ENCODE results near the gene DCAF6. TPM values are rescaled to one million over a fixed set of nuclear protein-coding genes. Genes with fewer than 3 reads are reported as not detected.

Gene DCAF6
- total and polyA plus RNA-seq, 7 donors: 33.6 to 102 (median 79.6) TPM

DNA sequence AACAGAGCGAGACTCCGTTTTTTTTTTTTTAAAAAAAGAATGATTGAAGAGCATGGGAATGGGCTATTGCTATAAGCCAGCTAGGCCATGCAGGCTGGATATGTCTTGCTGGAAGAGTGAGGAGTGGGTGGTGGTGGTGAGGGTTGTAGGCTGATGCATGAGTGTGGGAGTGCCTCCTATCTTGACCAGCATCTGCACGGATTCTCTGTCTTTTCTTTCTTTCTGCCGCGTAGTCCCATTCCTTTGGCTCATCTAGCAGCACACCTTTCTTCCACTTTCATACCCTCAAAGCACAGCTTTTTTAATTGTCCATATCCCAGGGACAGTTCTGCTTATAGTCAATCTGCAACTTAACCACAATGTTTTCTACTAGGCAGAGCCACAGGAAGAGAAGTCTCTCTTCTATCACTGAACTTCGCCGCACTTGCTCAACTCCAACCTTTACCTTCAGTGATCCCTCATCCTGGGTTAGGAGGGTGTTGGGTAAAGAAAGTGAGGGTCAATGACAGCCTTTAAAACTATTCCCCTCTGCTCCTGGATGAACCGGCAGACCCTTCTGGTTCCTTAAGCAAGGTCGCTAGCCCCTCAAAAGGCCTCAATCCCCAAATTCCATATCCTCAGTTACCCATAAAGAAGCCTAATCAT is 37.8 kb upstream of the DCAF6 start:
- Histone ChIP-seq H3K9me3 (no peaks in the 10 kb centered on the region), H3K4me1 (peaks cover 0 to 12% (median 0%) of the 10 kb centered on the region in 4 donors), H3K27ac (no peak overlapping the region), H3K27me3 (no peaks in the 10 kb centered on the region), H3K4me3 (no peak overlapping the region), H3K36me3 (no peaks in the 10 kb centered on the region)
- WGBS, 2 donors: 96 to 97% methylated on average over 9 of the region's 9 CpGs
- no peak for DNase-seq
- intact Hi-C loops (cut with DNase I): no loop called here
- TF ChIP-seq POLR2A (IDR thresholded peaks at IDR 0.05) (no peak), POLR2AphosphoS5 (IDR thresholded peaks at IDR 0.05) (no peak), EP300 (IDR thresholded peaks at IDR 0.05) (no peak)
- TF ChIP-seq, protein P1, sequence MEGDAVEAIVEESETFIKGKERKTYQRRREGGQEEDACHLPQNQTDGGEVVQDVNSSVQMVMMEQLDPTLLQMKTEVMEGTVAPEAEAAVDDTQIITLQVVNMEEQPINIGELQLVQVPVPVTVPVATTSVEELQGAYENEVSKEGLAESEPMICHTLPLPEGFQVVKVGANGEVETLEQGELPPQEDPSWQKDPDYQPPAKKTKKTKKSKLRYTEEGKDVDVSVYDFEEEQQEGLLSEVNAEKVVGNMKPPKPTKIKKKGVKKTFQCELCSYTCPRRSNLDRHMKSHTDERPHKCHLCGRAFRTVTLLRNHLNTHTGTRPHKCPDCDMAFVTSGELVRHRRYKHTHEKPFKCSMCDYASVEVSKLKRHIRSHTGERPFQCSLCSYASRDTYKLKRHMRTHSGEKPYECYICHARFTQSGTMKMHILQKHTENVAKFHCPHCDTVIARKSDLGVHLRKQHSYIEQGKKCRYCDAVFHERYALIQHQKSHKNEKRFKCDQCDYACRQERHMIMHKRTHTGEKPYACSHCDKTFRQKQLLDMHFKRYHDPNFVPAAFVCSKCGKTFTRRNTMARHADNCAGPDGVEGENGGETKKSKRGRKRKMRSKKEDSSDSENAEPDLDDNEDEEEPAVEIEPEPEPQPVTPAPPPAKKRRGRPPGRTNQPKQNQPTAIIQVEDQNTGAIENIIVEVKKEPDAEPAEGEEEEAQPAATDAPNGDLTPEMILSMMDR (IDR thresholded peaks at IDR 0.05): no peak

DNA sequence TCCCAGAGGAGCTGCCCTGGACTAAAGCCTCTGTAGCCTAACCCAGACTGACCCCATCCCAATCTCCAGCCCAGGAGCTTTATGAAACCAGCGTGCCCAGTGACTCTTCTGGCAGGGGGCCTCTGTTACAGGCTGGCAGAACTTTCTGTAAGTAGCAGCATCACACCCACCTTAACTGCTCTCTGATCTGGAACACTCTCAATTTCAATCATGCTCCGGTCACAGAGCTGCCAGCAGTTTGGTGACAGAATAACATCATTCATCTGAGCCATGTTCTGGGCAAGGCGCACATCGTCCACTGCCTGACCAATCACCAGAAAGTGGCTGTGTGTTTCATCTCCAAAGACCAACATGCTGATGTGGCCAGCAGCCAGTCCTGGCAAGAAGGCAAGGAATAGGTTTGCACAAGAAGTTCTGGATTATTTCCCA is 37.2 kb upstream of the DCAF6 start:
- TF ChIP-seq POLR2AphosphoS5 (IDR thresholded peaks at IDR 0.05): no peak
- TF ChIP-seq EP300 (IDR thresholded peaks at IDR 0.05): no peak
- TF ChIP-seq, protein P1 (IDR thresholded peaks at IDR 0.05): no peak
- TF ChIP-seq POLR2A (IDR thresholded peaks at IDR 0.05): no peak
- H3K9me3 ChIP-seq: no peaks in the 10 kb centered on the region
- H3K4me1 ChIP-seq: peaks cover 0 to 12% (median under 1%) of the 10 kb centered on the region in 4 donors
- peak; percentile 71 for DNase-seq
- 75 to 78% methylated on average over 4 of the region's 4 CpGs for WGBS, 2 donors
- H3K4me3 ChIP-seq: no peak overlapping the region
- no peaks in the 10 kb centered on the region for H3K27me3 ChIP-seq
- no peaks in the 10 kb centered on the region for H3K36me3 ChIP-seq
- no peak overlapping the region for H3K27ac ChIP-seq
- intact Hi-C loops (cut with DNase I): no loop called here

DNA sequence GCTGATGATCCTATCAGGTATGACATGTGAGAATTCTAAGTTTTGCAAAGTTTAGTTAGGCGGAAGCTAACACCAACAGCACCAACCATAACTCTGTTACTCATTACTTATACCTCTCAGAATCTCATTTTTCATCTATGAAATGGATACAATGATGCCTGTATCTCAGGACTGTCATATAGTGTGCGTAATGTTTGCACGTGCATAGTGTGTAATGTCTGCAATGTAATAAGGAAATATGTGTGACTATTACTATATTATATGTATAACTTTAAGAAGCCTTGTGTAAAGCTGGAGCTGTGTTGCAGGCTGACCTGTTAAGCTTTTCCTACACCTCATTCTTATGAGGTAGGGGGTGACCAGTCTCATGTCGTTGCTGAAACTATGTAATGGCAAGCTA is 35.6 kb upstream of the DCAF6 start:
- H3K36me3 ChIP-seq: no peaks in the 10 kb centered on the region

DNA sequence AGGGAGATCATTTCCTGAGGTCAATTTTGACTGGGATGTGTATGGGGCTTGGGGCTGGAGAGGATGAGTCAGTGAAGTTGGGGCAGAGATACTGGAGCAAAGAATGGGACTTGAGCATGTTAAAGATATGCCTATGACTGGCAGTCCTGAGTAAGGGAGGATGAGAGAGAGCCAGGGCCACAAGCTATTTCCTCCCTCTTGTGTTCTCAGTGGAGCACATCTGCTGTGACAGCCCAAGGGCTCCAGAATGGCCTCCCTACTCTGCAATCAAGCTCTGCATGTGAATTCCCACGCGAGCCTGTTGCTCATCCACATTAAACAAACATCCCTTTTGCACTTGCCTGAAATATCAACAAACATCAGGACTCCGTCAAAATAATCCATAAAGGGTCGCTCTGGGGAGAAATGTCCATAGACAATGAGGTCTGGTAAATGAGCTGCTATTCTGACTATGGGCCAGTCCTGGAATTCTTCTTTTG is 31.8 kb upstream of the DCAF6 start:
- H3K27me3 ChIP-seq: no peaks in the 10 kb centered on the region
- no peak overlapping the region for H3K4me3 ChIP-seq
- peaks cover 0 to 11% (median 4%) of the 10 kb centered on the region in 4 donors for H3K4me1 ChIP-seq
- TF ChIP-seq, protein P1 (IDR thresholded peaks at IDR 0.05): no peak
- TF ChIP-seq POLR2AphosphoS5 (IDR thresholded peaks at IDR 0.05) (no peak), POLR2A (IDR thresholded peaks at IDR 0.05) (no peak), EP300 (IDR thresholded peaks at IDR 0.05) (no peak)
- no peaks in the 10 kb centered on the region for H3K9me3 ChIP-seq
- WGBS, 2 donors: 60 to 69% methylated on average over 4 of the region's 4 CpGs
- no peaks in the 10 kb centered on the region for H3K36me3 ChIP-seq
- no peak for DNase-seq
- intact Hi-C loops (cut with DNase I): no loop called here
- H3K27ac ChIP-seq: no peak overlapping the region

More for the DNA sequence above, 35.6 kb upstream of the DCAF6 start:
- H3K4me1 ChIP-seq: peaks cover 0 to 12% (median 9%) of the 10 kb centered on the region in 4 donors
- DNase-seq: no peak
- intact Hi-C loops (cut with DNase I): no loop called here
- WGBS, 2 donors: 18 to 75% methylated on average over 4 of the region's 4 CpGs
- H3K4me3 ChIP-seq: no peak overlapping the region
- no peaks in the 10 kb centered on the region for H3K9me3 ChIP-seq
- H3K27ac ChIP-seq: no peak overlapping the region
- no peak for TF ChIP-seq POLR2AphosphoS5 (IDR thresholded peaks at IDR 0.05)
- TF ChIP-seq, protein P1 (IDR thresholded peaks at IDR 0.05): no peak
- no peak for TF ChIP-seq POLR2A (IDR thresholded peaks at IDR 0.05)
- TF ChIP-seq EP300 (IDR thresholded peaks at IDR 0.05): no peak
- H3K27me3 ChIP-seq: no peaks in the 10 kb centered on the region
